HCT116 (cell line): ENCODE data around the gene CLIP4. TPM values are rescaled to one million over a fixed set of nuclear protein-coding genes. Genes with fewer than 3 reads are reported as not detected.

Experiments used
- ATAC-seq: fragments of 200-7000 bp; cut with Tn5 transposase; 2 replicates; pipeline ENCODE4 v1.9.1; 2020; ENCODE audit warnings: mild to moderate bottlenecking, moderate library complexity
- BruUV-seq: library from RNA; stranded (reverse); fragments of 400-500 nt; replicated peaks from 2 replicates; lab custom pipeline; 2021; lab: Mats Ljungman, UMichigan
- CTCF ChIA-PET: fragments of 300-600 bp; sonication (Branson Sonifier 250); formaldehyde crosslinking; loops from one replicate; lab custom pipeline; 2021; ENCODE audit warnings: antibody characterized with exemption; lab: Charles Lee
- POLR2A ChIA-PET: fragments of 300-600, 350-600 bp; sonication (Branson Sonifier 250); formaldehyde crosslinking; loops from one replicate; lab custom pipeline; 2021; ENCODE audit warnings: antibody characterized with exemption; lab: Charles Lee
- RAD21 ChIA-PET, 2 experiments: fragments of 300-600 bp; sonication (Branson Sonifier 250); formaldehyde crosslinking; loops; one replicate each; lab custom pipeline; 2023; ENCODE audit warnings: low total read pairs in 2 of 2; ENCODE audit not compliant: uncharacterized antibody in 2 of 2, unreplicated experiment in 2 of 2, low non-redundant PET in 1 of 2; lab: Charles Lee
- DNase-seq: peaks from one replicate; pipeline ENCODE4 v3.0.0-alpha.2; 2010; ENCODE audit warnings: low read depth, low spot score
- H2AFZ ChIP-seq: fragments of 200-600 bp; shearing (Covaris generic), sonication (generic); 2 replicates; pipeline ENCODE4 v1.6.1; 2017; ENCODE audit warnings: low read depth, mixed run types, mixed read lengths, antibody characterized with exemption, low read length; ENCODE audit not compliant: poor library complexity, severe bottlenecking
- H3K27ac ChIP-seq: 2 replicates; pipeline ENCODE4 v1.5.1; 2012; ENCODE audit warnings: low read depth, low read length
- H3K27me3 ChIP-seq: fragments of 200-600 bp; sonication (generic); 2 replicates; pipeline ENCODE4 v1.6.1; 2016; ENCODE audit warnings: mixed run types, low read length, mixed read lengths; ENCODE audit not compliant: insufficient read depth
- H3K36me3 ChIP-seq, 2 experiments: fragments of 200-500 bp in 1 of 2; fragments of 200-600 bp in 1 of 2; sonication (Bioruptor generic) in 1 of 2; sonication (generic) in 1 of 2; 2 replicates each; pipeline versions ENCODE4 v1.5.1 to v1.6.1; 2014 to 2016; ENCODE audit warnings: low read length in 2 of 2, inconsistent platforms in 1 of 2, mixed read lengths in 1 of 2, mixed run types in 1 of 2; ENCODE audit not compliant: insufficient read depth in 2 of 2, control insufficient read depth in 1 of 2
- H3K4me1 ChIP-seq, 2 experiments: fragments of 200-600 bp in 1 of 2; sonication (generic) in 1 of 2; 2 replicates each; pipeline versions ENCODE4 v1.5.1 to v1.6.1; 2012 to 2017; ENCODE audit warnings: low read length in 2 of 2, inconsistent platforms in 1 of 2, mild to moderate bottlenecking in 1 of 2, mixed read lengths in 1 of 2, mixed run types in 1 of 2, moderate library complexity in 1 of 2; ENCODE audit not compliant: insufficient read depth in 2 of 2, control insufficient read depth in 1 of 2
- H3K4me2 ChIP-seq: fragments of 200-600 bp; sonication (generic); 2 replicates; pipeline ENCODE4 v1.6.1; 2017; ENCODE audit warnings: mixed run types, low read length, mixed read lengths
- H3K4me3 ChIP-seq, 2 experiments: fragments of 200-600 bp in 1 of 2; sonication (generic) in 1 of 2; replicated peaks in 1 of 2; 2 replicates each; pipeline ENCODE4 v1.5.1; 2011 to 2016; ENCODE audit warnings: low read length in 2 of 2, control low read depth in 1 of 2, low read depth in 1 of 2, mild to moderate bottlenecking in 1 of 2, mixed read lengths in 1 of 2, mixed run types in 1 of 2
- H3K79me2 ChIP-seq: fragments of 200-600 bp; sonication (generic); 2 replicates; pipeline ENCODE4 v1.6.1; 2017; ENCODE audit warnings: mild to moderate bottlenecking, mixed run types, low read length, moderate library complexity, mixed read lengths; ENCODE audit not compliant: insufficient read depth
- H3K9ac ChIP-seq: fragments of 200-600 bp; sonication (generic); 2 replicates; pipeline ENCODE4 v1.6.1; 2016; ENCODE audit warnings: low read length, mixed read lengths
- H3K9me2 ChIP-seq: fragments of 200-600 bp; sonication (generic), shearing (Covaris generic); 2 replicates; pipeline ENCODE4 v1.6.1; 2017; ENCODE audit warnings: mixed run types, mild to moderate bottlenecking, moderate library complexity; ENCODE audit not compliant: insufficient read depth
- H3K9me3 ChIP-seq, 2 experiments: fragments of 200-500 bp in 1 of 2; fragments of 200-600 bp in 1 of 2; sonication (Bioruptor generic) in 1 of 2; sonication (generic) in 1 of 2; 2 replicates each; pipeline ENCODE4 v1.6.1; 2014 to 2017; ENCODE audit warnings: low read length in 2 of 2, mixed read lengths in 2 of 2, inconsistent platforms in 1 of 2, low read depth in 1 of 2, mild to moderate bottlenecking in 1 of 2, mixed run types in 1 of 2, moderate library complexity in 1 of 2; ENCODE audit not compliant: control insufficient read depth in 1 of 2, insufficient read depth in 1 of 2
- H4K20me1 ChIP-seq: fragments of 200-600 bp; sonication (generic), shearing (Covaris generic); 2 replicates; pipeline ENCODE4 v1.6.1; 2017; ENCODE audit warnings: mixed run types, mild to moderate bottlenecking, moderate library complexity; ENCODE audit not compliant: insufficient read depth
- ATF3 ChIP-seq: IDR thresholded peaks from 2 replicates; pipeline ENCODE4 v1.6.1; 2012
- CTCF ChIP-seq, 3 experiments: fragments of 200-600 bp in 1 of 3; sonication (generic) in 1 of 3; IDR thresholded peaks in 2 of 3; conservative IDR thresholded peaks in 1 of 3; 2 replicates each; pipeline ENCODE4 v1.5.1; 2012 to 2017; ENCODE audit warnings: low read depth in 2 of 3, low read length in 2 of 3, antibody characterized with exemption in 1 of 3, borderline replicate concordance in 1 of 3, control low read depth in 1 of 3, mild to moderate bottlenecking in 1 of 3, mixed read lengths in 1 of 3, mixed run types in 1 of 3, moderate library complexity in 1 of 3; ENCODE audit not compliant: insufficient read depth in 1 of 3
- ELF1 ChIP-seq: IDR thresholded peaks from 2 replicates; pipeline ENCODE4 v1.6.1; 2012; ENCODE audit warnings: low read depth, borderline replicate concordance
- EZH2 ChIP-seq: fragments of 200-600 bp; sonication (generic); IDR thresholded peaks from 2 replicates; pipeline ENCODE4 v1.6.1; 2017; ENCODE audit warnings: antibody characterized with exemption, mixed run types
- EZH2phosphoT487 ChIP-seq: fragments of 200-600 bp; IDR thresholded peaks from 2 replicates; pipeline ENCODE4 v1.6.1; 2018; ENCODE audit warnings: antibody characterized with exemption, borderline replicate concordance
- JUND ChIP-seq: IDR thresholded peaks from 2 replicates; pipeline ENCODE4 v1.6.1; 2012
- POLR2A ChIP-seq: IDR thresholded peaks from 2 replicates; pipeline ENCODE4 v1.7.0; 2011; ENCODE audit warnings: borderline replicate concordance; ENCODE audit not compliant: insufficient read depth, insufficient read length; ENCODE audit errors: extremely low read depth
- REST ChIP-seq: IDR thresholded peaks from 2 replicates; pipeline ENCODE4 v1.6.1; 2012; ENCODE audit warnings: low read depth
- SP1 ChIP-seq: IDR thresholded peaks from 2 replicates; pipeline ENCODE4 v1.6.1; 2012; ENCODE audit warnings: low read depth
- ZNF274 ChIP-seq: fragments of 200-500 bp; sonication (Bioruptor generic); IDR thresholded peaks from 2 replicates; pipeline ENCODE4 v1.6.1; 2014; ENCODE audit warnings: mild to moderate bottlenecking, low read depth, low read length, inconsistent platforms
- intact Hi-C: fragments of 100-400 bp; cut with micrococcal nuclease; formaldehyde crosslinking; loops from 2 replicates; pipeline ENCODE4 v1.10.0; 2022
- total RNA-seq: library from RNA; stranded (reverse); gene quantifications from one replicate; pipeline ENCODE4 v1.2.1, GENCODE V29; 2021; ENCODE audit not compliant: unreplicated experiment

The CLIP4 gene
- total RNA-seq, 1 experiment from 2014 or later = 27.8 TPM

GRCh38 chr2:29192526-29192925 lies 77.3 kb downstream of the CLIP4 start:
- no peak for TF ChIP-seq POLR2A
- no peak for TF ChIP-seq SP1
- TF ChIP-seq ZNF274 = no peak
- no peak for TF ChIP-seq ATF3
- TF ChIP-seq EZH2phosphoT487 = no peak
- TF ChIP-seq JUND = no peak
- TF ChIP-seq REST = no peak
- no peak for TF ChIP-seq CTCF (IDR thresholded peaks at IDR 0.05 in 2 of 3, conservative IDR thresholded peaks at IDR 0.05 in 1 of 3; ENCODE audit: borderline replicate concordance in 1 of 3, insufficient read depth in 1 of 3, low read depth in 2 of 3, low read length in 2 of 3)
- no peak for TF ChIP-seq ELF1
- no peak for TF ChIP-seq EZH2
- Histone ChIP-seq H2AFZ (no peak overlapping the region), H3K27ac (no peak overlapping the region), H3K79me2 (no peaks in the 10 kb centered on the region), H3K27me3 (no peaks in the 10 kb centered on the region), H4K20me1 (no peaks in the 10 kb centered on the region), H3K36me3 (no peaks in the 10 kb centered on the region), H3K9ac (no peak overlapping the region), H3K9me2 (no peaks in the 10 kb centered on the region), H3K9me3 (no peaks in the 10 kb centered on the region; a peak in 1 of 4 replicates), H3K4me1 (no peaks in the 10 kb centered on the region), H3K4me3 (no peak overlapping the region), H3K4me2 (no peak overlapping the region)
- no TSS peak for BruUV-seq
- DNase-seq (no peak), ATAC-seq (no peak)
- CTCF ChIA-PET = no interaction called here
- POLR2A ChIA-PET = no interaction called here
- RAD21 ChIA-PET = no interaction called here
- intact Hi-C loops = loop anchor here (10.0 kb wide), 1 partner anchor 358 kb away; no protein-coding TSS in a partner anchor
